ENCODE measurements around the gene PRTG. TPM values are rescaled to one million over a fixed set of nuclear protein-coding genes. Genes with fewer than 3 reads are reported as not detected.

The PRTG gene
- total RNA-seq, 1 donor from 2014 or later: 10.5 TPM

DNA sequence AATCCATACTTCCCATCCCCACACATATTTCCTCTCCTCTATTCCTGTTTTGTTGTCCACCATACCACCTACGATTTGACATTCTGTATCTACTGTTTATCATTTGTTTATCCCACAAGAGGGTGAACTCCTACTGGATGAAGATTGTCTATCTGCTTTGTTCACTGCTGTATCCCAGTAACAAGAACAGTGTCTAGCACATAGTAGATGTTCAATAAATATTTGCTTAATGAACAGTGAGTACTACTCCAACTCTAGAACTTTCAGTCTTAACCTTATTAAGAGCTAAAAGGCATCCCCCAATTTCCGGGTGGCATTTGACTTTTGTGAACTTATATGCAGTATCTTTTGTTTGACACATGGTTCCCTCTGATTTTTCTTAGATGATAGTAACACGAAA lies 156.1 kb downstream of the PRTG start:
- TF ChIP-seq, protein P1, sequence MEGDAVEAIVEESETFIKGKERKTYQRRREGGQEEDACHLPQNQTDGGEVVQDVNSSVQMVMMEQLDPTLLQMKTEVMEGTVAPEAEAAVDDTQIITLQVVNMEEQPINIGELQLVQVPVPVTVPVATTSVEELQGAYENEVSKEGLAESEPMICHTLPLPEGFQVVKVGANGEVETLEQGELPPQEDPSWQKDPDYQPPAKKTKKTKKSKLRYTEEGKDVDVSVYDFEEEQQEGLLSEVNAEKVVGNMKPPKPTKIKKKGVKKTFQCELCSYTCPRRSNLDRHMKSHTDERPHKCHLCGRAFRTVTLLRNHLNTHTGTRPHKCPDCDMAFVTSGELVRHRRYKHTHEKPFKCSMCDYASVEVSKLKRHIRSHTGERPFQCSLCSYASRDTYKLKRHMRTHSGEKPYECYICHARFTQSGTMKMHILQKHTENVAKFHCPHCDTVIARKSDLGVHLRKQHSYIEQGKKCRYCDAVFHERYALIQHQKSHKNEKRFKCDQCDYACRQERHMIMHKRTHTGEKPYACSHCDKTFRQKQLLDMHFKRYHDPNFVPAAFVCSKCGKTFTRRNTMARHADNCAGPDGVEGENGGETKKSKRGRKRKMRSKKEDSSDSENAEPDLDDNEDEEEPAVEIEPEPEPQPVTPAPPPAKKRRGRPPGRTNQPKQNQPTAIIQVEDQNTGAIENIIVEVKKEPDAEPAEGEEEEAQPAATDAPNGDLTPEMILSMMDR (IDR thresholded peaks at IDR 0.05): no peak

DNA sequence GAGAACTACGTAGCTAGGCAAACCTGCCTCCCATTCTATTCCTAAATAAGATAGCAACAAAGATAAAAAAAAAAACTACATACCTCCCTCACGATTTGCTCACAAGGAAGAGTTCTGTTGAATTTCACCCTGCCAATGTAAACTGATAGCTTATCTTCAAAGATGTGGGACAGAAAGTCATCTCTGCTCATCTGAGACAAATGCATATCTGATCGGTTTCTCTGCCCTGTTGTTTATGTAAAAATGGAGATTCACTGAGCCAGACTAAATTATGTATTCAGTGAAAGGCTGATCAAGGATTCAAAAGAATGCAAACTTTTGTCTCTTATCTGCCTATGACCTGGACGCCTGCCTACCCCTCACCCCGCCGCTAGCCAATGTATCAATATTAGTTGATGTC lies 166.0 kb downstream of the PRTG start:
- no peak overlapping the region for H3K27ac ChIP-seq
- H3K4me3 ChIP-seq: no peak overlapping the region
- no peaks in the 10 kb centered on the region for H3K4me1 ChIP-seq
- intact Hi-C loops (cut with DNase I): no loop called here
- ATAC-seq: no peak
- no peak for DNase-seq
- TF ChIP-seq, protein P1 (IDR thresholded peaks at IDR 0.05): no peak
- H3K9me3 ChIP-seq: no peaks in the 10 kb centered on the region
- H3K27me3 ChIP-seq (ENCODE audit: low read depth): no peaks in the 10 kb centered on the region
- H3K36me3 ChIP-seq: no peaks in the 10 kb centered on the region

More for the DNA sequence above, 156.1 kb downstream of the PRTG start:
- H3K27ac ChIP-seq: no peak overlapping the region
- peaks cover 22% of the 10 kb centered on the region for H3K27me3 ChIP-seq (ENCODE audit: low read depth)
- peak overlapping the region; percentile 63 for H3K4me3 ChIP-seq
- H3K9me3 ChIP-seq: no peaks in the 10 kb centered on the region
- H3K4me1 ChIP-seq: no peaks in the 10 kb centered on the region
- H3K36me3 ChIP-seq: no peaks in the 10 kb centered on the region
- no peak for DNase-seq
- intact Hi-C loops (cut with DNase I): no loop called here
- ATAC-seq: peak in 1 of 2 donors; percentile 33

DNA sequence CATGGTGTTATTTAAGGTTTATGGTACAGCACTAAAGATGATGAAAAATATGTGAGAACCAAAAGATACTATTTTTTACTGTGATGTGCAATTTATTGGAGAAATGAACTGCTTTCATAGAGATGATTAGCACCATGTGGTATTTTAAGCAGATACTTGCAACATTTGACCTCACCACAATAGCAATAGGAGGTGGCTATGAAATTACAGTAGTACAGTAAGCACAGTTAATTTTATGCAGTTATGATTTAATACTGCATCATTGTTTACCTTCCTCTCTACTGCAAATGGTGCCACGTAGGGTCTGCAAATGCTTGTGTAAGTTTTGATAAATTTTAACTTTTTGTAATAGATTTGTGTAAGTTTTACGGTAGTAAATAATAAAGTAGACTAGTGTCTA lies 168.9 kb downstream of the PRTG start:
- H3K4me1 ChIP-seq: no peaks in the 10 kb centered on the region
- intact Hi-C loops (cut with DNase I): no loop called here

DNA sequence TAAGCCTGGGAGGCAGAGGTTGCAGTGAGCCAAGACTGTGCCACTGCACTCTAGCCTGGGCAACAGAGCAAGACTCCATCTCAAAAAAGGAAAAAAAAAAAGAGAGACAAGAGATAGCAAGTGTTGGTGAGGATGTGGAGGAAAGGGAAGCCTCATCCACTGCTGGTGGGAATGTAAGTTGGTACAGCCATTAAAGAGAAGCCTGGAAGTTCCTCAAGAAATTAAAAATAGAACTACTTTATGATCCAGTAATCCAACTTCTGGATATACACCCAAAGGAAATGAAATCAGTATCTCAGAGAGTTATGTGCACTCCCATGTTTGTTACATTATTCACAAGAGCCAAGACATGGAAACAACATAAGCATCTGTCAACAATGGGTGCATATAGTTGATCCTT lies 169.7 kb downstream of the PRTG start:
- Histone ChIP-seq H3K27me3 (ENCODE audit: low read depth) (no peaks in the 10 kb centered on the region), H3K9me3 (no peaks in the 10 kb centered on the region), H3K4me3 (no peak overlapping the region), H3K36me3 (no peaks in the 10 kb centered on the region), H3K27ac (no peak overlapping the region), H3K4me1 (no peaks in the 10 kb centered on the region)
- DNase-seq (no peak), ATAC-seq (no peak)
- intact Hi-C loops (cut with DNase I): no loop called here
- TF ChIP-seq, protein P1 (IDR thresholded peaks at IDR 0.05): no peak

More for the DNA sequence above, 168.9 kb downstream of the PRTG start:
- Histone ChIP-seq H3K4me3 (no peak overlapping the region), H3K27ac (no peak overlapping the region), H3K9me3 (no peaks in the 10 kb centered on the region), H3K36me3 (no peaks in the 10 kb centered on the region), H3K27me3 (ENCODE audit: low read depth) (no peaks in the 10 kb centered on the region)
- no peak for DNase-seq
- ATAC-seq: no peak
- TF ChIP-seq, protein P1 (IDR thresholded peaks at IDR 0.05): no peak

DNA sequence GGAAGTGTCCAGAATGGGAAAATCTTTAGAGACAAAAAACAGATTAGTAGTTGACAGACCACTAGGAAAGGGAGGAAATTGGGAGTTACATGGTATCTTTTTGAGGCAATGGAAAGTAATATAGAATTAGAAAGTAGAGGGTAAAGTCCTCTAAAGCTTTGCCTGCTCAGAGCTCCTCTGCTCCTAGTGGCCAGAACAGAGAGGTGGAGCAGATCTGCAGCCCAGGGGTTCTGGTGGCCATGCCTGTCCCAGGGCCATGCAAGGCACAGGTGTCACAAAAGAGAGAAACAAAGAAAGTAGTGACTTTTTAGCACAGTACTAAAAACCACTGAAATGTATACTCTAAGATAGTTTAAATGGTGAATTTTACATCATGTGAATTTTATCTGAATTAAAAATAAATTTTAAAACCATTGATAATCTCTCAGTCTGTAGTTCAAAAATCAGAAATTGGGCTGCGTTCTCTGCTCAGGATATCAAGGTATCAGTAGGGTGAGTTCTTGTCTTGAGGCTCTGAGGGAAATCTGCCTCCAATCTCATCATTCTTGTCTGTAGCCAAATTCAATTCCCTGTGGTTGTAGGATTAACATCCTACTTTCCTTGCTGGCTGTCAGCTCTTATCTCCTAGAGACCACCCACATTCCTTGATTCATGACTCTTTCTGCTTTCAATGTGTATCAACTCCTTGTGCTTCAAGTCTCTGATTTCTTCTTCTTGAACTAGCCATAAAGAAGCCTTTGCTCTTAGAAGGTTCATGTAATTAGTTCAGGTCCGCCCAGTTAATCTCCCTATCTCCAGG lies 178.4 kb downstream of the PRTG start:
- TF ChIP-seq, protein P1 (IDR thresholded peaks at IDR 0.05): no peak
- ATAC-seq (no peak), DNase-seq (no peak)
- no peaks in the 10 kb centered on the region for H3K36me3 ChIP-seq
- H3K9me3 ChIP-seq: no peaks in the 10 kb centered on the region
- no peaks in the 10 kb centered on the region for H3K27me3 ChIP-seq (ENCODE audit: low read depth)
- no peak overlapping the region for H3K4me3 ChIP-seq
- intact Hi-C loops (cut with DNase I): no loop called here
- H3K4me1 ChIP-seq: no peaks in the 10 kb centered on the region
- H3K27ac ChIP-seq: no peak overlapping the region

All from lower lobe of right lung (tissue), 2 donors.